GM19467 (cell line): ENCODE results near the gene MORC1.

ENCODE experiments used
- ATAC-seq: cut with Tn5 transposase; IDR thresholded peaks from one replicate; pipeline ENCODE4 v1.9.1; 2021; ENCODE audit warnings: mild to moderate bottlenecking, moderate library complexity; ENCODE audit not compliant: unreplicated experiment

MORC1 gene

DNA sequence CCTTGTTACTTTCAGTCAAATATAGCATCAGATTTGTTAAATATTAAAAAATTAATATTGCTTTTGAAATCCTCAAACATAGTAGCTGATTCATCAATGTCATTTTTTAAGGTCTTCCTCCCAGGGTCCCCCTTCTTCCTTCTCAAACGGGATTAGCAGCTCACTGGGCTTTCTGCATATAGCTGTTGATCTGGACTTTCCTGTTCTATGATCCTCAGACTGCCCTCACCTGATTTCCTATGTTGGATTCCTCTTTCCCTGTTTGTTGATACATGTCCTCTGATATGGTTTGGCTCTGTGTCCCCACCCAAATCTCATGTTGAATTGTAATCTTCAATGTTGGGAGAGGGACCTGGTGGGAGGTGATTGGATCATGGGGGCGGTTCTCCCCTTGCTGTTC lies 170.1 kb downstream of the MORC1 start:
- ATAC-seq, result no peak

DNA sequence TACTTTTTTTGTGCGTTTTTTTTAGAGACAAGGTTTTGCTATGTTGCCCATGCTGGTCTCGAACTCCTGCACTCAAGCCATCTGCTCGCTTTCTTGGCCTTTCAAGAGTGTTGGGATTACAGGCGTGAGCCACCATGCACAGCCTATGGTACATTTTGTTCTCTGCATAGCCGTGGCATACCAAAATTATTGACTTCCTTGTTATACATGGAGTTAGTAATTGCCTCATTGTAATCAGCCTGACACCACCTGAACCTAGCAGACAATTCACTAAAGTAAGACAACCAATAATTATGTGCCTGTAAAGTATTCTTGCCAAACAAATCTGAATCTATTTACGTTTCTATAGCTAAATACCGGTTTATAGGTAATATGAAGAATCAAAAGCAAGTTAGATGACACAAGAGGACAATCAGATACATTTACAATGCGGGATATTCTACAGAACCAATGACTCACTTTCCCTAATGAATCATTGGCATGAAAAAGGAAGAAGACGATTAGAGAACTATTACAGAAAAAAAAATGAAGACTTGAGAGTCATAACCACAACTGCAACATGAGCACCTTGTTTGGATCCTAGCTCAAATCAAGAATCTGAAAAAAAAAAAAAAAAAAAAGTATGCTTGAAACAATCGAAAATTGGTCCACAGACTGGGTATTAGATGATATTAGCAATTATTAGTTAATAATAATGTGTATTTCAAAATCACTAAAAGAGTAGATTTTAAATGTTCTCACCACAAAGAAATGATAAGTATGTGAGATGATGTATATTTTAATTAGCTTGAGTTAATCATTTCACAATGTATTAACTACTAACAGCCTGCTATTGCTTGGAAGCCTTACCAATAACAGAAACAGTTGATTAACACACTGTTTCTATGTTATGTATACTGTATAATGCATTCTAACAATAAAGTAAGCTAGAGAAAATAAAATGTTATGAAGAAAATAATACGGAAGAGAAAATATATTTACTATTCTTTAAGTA lies 171.3 kb downstream of the MORC1 start:
- ATAC-seq, result no peak

DNA sequence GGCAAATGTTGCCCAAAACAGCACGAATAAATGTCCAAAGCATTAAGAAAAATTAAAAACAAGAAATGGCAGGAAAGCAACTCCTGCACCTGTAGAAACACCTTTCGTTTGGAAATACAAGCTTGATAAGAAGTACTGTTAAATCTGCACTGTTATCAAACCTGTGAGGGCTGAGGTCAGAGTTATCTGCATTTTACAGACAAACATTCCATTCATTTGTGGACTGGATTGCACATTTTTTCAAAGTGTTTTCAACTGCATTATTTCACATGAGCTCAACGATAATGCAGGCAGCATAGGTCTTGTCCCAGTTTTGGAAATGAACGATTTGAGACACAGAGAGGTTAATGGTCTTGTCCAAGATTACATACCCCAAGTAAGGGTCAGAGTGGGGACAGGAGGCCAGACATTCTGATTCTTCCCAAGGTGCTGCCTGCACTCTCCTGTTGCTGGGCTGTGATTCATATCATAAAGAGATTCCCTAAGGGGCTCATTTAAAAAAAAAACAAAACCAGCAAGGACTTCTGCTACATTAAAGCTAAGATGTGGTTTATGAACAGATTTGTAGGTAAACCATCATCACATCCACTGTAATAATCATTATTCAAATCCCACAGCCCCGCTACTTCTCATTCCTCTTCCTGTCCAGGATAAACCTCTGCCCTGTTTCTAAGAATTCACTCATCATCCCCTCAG lies 177.2 kb downstream of the MORC1 start:
- no peak for ATAC-seq

DNA sequence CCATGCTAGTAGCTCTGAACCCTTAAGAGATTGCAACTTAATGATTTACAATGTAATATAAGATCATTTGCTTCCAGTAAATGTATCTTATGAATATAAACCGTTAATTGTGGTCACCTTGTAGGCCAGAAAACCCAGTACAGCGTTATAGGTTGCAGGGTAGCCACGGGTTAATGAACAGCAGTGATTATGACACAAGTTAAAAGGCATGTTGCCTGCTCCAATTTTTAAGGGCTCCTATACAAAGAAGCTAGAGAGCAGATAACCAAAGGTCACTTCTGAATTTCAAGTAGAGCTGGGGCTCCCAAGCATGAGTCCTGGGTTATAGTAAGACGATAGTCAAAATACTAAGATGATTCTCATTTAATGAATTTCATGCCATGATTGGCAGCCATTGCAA lies 177.8 kb downstream of the MORC1 start:
- no peak for ATAC-seq

DNA sequence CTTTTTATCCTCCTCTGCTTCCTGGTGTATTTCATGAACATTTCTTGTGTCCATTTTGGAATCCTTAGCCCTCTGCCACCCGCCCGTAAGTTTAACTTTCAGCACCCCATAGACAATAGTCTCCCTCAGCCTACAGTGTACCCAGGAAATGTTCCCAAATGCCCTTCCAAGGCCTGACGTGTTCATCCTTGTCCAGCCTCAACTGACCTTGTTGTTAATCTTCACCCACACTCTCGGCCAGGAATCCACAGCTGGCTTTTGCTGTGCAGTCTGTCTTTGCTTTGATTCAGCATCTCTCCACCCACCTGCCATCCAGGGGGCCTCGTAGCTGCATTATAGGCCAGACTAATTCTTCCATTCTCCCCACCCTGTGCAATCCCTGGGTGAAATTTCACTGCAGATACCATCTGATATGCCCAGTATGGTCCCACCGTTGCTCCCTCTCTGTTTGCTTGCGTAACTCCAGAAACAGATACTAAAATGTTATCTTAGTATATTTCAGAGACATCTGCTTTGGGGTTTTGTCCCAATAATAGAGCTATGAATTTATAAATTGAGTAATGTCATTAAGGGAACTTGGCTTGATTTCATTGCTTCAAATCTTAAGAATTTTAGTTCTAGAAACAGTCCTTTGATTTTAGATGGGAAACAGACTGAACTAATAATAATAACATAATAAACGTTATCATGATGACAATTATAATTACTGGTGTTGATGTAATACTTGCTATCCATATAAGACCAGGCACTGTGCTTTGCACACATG lies 180.8 kb downstream of the MORC1 start:
- ATAC-seq, result no peak

DNA sequence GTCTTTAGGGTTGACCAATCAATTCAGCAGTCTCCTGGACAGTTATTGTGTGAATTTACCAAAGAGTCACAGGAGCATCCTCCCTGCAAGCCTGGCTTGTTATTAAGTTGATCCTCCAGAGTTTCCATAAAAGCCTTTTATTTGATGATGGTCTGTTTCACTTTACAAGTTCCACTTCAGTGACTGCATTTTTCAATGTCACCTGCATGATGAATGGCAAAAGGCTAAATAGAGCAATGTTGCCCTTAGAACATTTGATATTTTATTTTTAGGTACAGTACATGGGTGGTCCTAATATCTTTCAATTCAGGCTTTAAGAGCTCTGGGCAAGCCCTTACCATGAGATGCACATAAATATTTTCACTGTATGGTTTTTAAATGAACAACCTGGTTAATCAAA lies 186.9 kb downstream of the MORC1 start:
- no peak for ATAC-seq

DNA sequence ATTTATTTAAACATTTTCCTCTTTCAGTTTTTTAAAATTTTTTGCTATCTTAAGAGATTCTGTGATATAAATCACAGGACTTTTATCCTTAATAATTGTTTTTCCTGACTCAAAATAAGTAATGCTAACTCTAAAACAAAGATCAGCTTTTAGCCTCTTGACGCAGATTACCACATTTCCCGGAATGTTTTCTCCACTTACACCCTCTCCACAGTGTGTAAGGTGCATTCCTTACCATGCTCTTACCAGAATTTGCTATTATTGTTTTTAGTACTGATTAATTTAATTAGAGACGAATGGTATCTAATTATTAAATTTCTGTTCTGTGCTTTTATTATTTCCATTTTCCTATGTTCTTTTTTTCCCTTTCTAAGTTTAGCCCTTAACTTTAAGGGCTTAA lies 199.1 kb downstream of the MORC1 start:
- no peak for ATAC-seq

DNA sequence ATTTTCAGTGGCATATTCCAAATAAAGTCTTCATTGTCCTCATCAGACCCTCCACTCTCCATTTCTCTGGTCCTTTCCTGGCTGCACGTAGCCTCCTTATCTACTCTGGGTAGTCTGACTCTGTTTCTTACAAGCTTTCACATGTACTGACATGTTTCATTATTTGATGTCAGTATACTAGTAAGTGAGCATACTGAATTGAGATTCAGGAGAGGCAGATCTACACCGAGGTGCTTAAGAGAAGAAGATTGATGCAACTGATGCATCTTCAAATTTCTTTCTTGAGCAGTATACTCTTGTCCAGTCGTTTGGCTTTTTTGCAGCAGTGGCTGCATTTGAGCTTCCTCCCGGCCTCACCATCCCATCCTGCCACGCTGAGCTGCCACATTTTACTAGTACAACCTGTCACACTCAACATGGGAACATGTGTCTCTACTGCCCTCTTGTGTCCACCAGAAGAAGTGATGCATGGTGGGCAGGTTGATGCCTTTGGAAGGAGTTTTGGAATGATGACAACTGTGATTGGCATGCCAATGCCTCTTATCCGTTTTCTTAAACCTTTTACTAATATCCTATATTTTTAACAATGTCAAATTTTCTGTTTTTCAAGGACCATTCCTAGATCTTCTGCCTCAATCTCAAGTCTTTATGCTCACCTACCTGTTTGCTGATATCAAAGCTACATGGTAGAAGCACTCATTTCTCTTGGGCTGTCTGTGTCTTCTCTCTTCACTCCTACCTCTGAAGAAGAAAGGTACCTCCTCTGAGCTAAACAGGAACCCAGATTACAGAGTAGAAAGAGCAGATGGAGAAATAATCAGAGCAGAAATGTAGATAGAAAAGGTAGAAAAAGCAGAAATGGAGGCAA lies 202.9 kb downstream of the MORC1 start:
- peak; percentile 91 for ATAC-seq

DNA sequence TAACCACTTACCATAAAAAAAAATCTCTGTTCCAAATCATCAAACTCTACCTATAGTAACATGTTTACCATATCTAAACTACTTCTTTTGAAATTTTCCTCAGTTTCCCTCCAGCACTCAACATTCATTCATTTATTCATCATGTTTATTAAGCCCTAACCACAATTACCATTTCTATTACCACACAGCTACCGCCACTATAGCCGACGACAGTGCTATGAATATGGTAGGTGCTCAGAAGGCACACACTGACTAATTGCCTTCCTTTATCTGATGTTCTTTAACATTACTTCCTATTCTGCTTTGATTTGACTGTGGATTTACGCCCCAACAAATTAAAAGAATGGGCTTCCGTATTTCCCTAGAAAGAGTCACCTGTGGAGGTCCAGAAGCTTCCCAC lies 208.1 kb downstream of the MORC1 start:
- no peak for ATAC-seq
